GM12892 (cell line): ENCODE measurements around the gene SPTLC3.

ENCODE experiments used
- POLR2A ChIP-seq: IDR thresholded peaks from 2 replicates; pipeline ENCODE4 v1.6.1; 2011; ENCODE audit warnings: low read depth, low read length, control low read depth
- POLR2AphosphoS5 ChIP-seq: IDR thresholded peaks from 2 replicates; pipeline ENCODE4 v1.6.1; 2011; ENCODE audit warnings: low read depth, low read length, control low read depth
- TAF1 ChIP-seq: IDR thresholded peaks from 2 replicates; pipeline ENCODE4 v1.6.1; 2011; ENCODE audit warnings: low read depth, mild to moderate bottlenecking, control low read depth, low read length, borderline replicate concordance

- TF ChIP-seq POLR2A (no peak), POLR2AphosphoS5 (no peak), TAF1 (no peak)
Measured at GRCh38 chr20:13028001-13028400, 19.2 kb downstream of the SPTLC3 start.
